HG03469 (cell line): ENCODE results near the gene WDR89.
"Not testable (repeated sequence)": the region's sequence is repeated elsewhere in the genome, so short reads cannot be mapped to it uniquely, and the experiment has no call there.

Source experiments
- ATAC-seq: cut with Tn5 transposase; IDR thresholded peaks from one replicate; pipeline ENCODE4 v1.9.1; 2021; ENCODE audit warnings: mild to moderate bottlenecking, moderate library complexity, moderate number of reproducible peaks; ENCODE audit not compliant: unreplicated experiment

WDR89 gene

DNA sequence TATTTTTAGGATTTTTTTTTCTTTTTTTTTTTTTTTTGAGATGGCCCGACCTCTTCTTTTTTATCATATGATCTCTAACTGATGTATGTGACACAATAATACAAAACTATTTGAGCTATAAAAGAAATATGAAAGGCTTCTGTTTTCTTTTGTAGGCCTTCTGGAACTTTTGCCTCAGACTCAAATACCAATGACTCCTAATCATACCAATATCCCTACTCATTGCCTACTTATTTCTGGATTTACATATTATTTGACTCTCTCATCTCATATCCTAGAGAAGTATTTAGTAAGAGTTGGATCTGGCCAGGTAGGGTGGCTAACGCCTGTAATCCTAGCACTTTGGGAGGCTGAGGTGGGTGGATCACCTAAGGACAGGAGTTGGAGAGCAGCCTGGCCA lies 12.7 kb upstream of the WDR89 start:
- no peak for ATAC-seq

- no peak for ATAC-seq
These were observed 10.7 kb upstream of the WDR89 start for GRCh38 chr14:63652406-63652805.

GRCh38 chr14:63650256-63650952 lies 8.7 kb upstream of the WDR89 start:
- ATAC-seq = no peak

DNA sequence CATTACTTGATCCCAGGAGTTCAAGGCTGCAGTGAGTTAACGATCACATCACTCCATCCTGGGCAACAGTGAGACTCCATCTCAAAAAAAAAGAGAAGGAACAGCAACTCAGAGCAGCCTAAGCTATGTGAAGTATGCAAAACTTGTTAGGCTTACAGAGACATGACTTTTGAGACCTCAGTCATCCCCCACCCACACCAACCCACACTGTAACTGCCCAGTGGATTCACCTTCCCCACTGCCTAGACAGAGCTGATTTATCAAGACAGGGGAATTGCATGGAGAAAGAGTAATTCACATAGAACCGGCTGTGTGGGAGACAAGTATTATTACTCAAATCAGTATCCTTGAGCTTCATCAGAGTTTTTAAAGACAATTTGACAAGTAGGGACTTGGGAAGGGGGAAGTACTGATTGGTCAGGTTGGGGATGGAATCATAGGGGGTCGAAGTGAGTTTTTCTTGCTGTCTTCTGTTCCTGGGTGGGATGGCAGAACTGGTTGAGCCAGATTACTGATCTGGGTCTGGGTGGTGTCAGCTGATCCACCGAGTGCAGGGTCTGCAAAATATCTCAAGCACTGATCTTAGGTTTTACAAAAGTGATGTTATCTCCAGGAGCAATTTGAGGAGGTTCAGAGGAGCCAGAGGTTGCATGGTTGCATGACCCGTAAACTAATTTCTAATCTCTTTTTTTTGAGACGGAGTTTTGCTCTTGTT lies 6.2 kb upstream of the WDR89 start:
- ATAC-seq = peak; percentile 55

DNA sequence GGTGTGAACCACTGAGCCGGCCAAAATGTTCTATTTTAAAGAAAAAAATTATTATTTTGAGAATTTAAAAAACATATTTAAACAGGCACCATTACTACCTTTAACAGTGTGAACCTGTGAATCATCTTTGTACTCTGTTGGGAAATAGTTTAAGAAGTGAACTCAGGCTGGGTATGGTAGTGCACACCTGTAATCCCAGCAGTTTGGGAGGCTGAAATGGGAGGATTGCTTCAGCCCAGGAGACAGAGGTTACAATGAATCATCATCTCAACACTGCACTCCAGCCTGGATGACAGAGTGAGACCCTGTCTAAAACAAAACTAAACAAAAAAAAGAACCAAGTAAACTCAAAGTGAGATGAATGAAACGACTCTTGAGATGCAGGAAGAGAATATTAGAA lies 3.1 kb upstream of the WDR89 start:
- no peak for ATAC-seq

DNA sequence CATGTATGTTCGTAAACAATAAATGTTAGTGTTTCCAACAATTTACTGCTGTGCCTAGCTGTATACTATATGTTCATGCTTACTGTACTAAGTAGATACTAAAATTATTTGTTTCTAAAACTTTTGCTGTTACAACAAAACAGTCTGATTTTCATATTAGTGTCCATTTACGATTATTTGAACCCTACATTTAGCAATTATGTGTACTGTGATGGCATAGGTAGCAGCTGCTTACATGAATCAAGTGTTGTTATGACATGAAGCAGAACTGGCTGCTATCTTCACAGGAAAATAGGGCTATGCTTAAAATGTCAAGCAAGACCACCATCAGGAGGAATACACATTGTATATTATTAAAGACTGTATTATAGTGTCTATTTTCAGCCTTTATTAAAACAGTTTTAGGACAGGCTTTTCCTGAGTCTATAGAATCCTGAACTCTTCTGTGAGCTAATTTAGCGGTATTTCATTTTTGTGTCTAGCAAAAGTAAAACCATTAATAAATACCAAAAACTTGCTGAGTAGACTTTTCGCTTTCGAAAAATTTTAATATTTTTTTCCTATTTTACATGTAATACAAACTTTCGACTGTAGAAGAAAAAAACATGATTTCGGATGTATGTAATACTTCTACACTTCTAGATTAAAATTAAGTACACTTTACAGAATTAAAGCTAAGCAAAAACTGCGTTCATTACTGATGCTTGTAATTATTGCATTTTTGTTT lies 1.1 kb upstream of the WDR89 start:
- ATAC-seq = no peak

DNA sequence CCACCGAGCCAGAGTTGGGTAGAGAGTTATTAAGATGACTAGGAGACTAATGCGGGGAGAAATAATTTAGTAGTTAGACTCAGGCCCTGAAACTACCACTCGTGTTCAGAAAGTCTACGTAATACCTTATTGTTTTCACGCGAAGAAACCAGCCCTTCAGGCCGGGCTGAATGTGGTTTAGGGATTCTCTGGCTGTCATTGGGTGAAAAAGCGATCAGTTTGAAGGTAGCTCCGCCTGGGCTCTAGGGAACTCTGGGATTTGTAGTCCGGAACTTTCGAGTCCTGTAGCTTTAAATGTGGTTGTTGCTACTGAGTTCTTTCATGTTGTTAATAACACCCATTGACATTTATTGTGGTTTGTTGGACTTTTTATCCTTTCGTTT lies 549 bp upstream of the WDR89 start:
- peak; percentile 51 for ATAC-seq

- ATAC-seq = no peak
These were observed 3.2 kb downstream of the WDR89 start for GRCh38 chr14:63638493-63638892.

- ATAC-seq = not testable (repeated sequence)
These were observed 5.5 kb downstream of the WDR89 start for GRCh38 chr14:63636094-63636635.

DNA sequence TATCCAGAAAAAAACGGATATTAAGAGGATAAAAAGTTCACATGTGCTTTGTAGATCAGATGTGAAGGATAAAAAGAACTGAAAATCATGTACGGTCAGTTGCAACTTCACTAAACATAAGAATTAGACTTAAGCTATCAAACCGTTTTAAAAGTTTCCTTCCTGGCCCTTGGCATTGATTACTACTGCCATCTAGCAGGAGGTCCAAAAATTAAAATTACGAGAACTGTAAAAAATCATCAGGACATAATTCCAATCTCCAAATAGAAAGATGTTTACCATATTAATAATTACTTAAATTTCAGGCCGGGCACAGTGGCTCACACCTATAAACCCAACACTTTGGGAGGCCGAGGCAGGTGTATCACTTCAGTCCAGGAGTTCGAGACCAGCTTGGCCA lies 7.9 kb downstream of the WDR89 start:
- ATAC-seq = no peak

DNA sequence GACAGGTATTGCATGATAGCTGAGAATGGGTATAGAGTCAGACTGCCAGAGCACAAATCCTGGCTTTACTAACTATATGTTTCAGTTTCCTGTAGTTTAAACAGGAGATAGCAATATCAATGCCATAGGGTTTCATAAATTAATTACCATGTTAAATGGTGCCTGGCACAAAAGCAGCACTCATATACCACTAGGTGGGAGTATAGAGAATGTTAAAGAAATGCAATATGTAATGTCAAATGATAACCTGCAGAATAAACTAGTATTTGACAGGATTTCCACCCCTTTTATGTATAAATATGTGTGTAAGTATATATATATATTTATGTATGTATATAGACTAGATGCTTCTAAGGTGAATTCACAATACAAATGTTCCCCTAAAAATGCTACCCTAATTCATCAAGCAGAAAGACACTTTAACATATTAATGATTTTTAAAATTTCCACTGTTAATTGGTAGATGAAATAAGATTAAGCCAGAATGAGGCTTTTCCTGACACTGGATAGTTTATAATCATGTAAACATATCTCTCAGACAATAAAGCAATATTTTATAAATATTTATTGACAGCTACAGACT lies 8.6 kb downstream of the WDR89 start:
- no peak for ATAC-seq

DNA sequence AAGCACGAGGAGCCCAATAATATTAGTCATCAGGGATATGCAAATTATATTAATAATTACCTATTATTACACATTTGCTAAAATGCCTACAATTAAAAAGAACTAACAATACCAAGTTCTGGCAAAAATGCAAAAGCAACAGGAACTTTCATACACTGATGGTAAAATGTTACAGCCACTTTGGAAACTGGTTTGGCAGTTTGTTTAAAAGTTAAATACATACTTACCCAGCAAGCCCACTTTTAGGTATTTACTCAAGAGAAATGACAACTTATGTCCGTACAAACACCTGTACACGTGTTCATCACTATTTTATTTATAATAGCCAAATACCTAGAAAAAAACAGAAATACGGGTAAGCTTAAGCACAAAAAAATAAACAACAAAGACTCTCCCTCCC lies 17.0 kb downstream of the WDR89 start:
- no peak for ATAC-seq

DNA sequence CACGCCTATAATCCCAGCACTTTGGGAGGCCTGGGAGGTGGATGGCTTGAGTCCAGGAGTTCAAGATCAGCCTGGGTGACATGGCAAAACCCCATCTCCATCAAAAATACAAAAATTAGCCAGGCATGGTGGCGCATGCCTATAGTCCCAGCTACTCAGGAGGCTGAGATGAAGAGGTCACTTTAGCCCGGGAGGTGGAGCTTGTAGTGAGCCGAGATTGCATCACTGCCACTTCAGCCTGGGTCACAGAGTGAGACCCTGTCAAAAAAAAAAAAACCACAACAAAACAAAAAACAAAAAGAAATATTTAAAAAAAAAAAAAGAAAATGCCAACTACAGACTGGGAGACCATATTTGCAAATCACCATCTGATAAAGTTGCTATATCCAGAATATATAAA lies 17.5 kb downstream of the WDR89 start:
- ATAC-seq = no peak

GRCh38 chr14:63621975-63622374 lies 19.7 kb downstream of the WDR89 start:
- not testable (repeated sequence) for ATAC-seq

GRCh38 chr14:63616015-63616414 lies 25.7 kb downstream of the WDR89 start:
- ATAC-seq = no peak

DNA sequence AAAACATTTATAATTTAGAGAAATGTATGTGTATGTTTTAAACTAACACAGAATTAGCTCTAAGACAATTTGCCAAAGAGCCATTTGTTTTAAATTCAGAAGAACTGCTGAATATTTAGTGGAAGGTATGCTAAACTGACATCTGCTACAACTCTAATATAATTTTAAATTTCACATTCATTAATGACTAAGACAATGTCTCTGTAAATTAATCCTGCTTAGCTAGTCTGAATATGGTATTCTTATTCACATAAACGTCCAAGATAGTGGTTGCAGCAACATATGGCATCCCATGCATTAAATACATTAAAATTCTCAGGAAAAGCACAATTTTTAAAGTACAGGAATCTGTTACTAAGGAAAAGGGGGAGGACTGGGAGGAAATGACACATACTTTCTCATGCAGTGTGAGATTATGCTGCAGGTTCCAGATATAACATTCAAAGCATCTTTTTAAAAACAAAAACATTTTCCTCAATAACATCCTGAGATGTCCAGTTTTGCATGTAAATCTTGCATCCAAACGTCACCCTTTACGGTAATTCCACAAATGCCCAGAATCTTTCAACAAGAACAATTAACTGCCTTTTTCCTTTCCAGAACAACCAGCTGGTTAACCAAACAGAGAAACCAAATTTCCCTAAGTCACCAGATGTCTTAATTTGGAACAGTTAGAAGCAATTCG lies 26.9 kb downstream of the WDR89 start:
- ATAC-seq = no peak

DNA sequence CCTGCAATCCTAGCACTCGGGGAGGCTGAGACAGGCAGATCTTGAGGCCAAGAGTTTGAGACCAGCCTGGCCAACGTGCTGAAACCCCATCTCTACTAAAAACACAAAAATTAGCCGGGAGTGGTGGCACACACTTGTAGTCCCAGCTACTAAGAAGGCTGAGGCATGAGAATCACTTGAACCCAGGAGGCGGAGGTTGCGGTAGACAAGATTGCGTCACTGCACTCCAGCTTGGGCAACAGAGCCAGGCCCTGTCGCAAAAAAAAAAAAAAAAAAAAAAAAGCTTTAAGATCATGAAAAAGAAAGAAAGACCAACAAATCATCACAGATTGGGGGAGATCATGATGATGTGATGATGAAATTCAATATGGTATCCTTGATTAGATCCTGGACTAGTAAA lies 30.6 kb downstream of the WDR89 start:
- ATAC-seq = no peak

DNA sequence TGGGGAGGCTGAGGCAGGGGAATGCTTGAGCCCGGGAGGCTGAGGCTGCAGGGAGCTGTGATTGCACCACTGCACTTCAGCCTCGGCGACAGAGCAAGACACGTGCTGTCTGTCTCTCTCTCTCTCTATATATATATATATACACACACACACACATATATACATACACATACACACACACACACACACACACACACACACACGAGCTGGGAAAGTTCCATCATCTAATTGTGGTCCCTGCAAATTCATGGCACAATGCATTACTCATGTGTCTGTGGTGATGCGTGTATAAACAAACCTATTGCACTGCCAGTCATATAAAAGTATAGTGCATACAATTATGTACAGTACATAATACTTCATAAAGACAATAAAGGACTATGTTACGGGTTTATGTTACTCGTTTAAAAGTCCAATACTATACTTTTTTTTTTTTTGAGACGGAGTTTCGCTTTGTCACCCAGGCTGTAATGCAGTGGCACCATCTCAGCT lies 36.6 kb downstream of the WDR89 start:
- ATAC-seq = no peak

GRCh38 chr14:63604626-63605025 lies 37.0 kb downstream of the WDR89 start:
- ATAC-seq = no peak

- no peak for ATAC-seq
These were observed 37.9 kb downstream of the WDR89 start for GRCh38 chr14:63603749-63604277.
